DOHH2 (cell line): ENCODE measurements around the gene NUF2.

Experiments used
- H3F3A ChIP-seq: fragments of 200-600 bp; sonication (generic), shearing (Covaris generic); 2 replicates; pipeline ENCODE4 v1.6.0; 2016; ENCODE audit warnings: antibody characterized with exemption, mild to moderate bottlenecking; ENCODE audit not compliant: control insufficient read depth, insufficient read depth
- H3K27ac ChIP-seq: fragments of 200-600 bp; sonication (generic); 2 replicates; pipeline ENCODE4 v1.5.1; 2014; ENCODE audit warnings: low read depth, mild to moderate bottlenecking, low read length, moderate library complexity
- H3K27me3 ChIP-seq: fragments of 200-600 bp; sonication (generic); 2 replicates; pipeline ENCODE4 v1.6.1; 2014; ENCODE audit warnings: mild to moderate bottlenecking, low read length, mixed read lengths; ENCODE audit not compliant: control insufficient read depth
- H3K36me3 ChIP-seq: fragments of 200-600 bp; sonication (generic); 2 replicates; pipeline ENCODE4 v1.6.1; 2014; ENCODE audit warnings: mild to moderate bottlenecking, low read length, moderate library complexity, mixed read lengths; ENCODE audit not compliant: control insufficient read depth
- H3K4me1 ChIP-seq: fragments of 200-600 bp; sonication (generic); 2 replicates; pipeline ENCODE4 v1.6.1; 2014; ENCODE audit warnings: mild to moderate bottlenecking, low read length, mixed read lengths; ENCODE audit not compliant: control insufficient read depth
- H3K4me2 ChIP-seq: fragments of 200-600 bp; sonication (generic); 2 replicates; pipeline ENCODE4 v1.6.0; 2014; ENCODE audit warnings: mild to moderate bottlenecking, low read length, moderate library complexity
- H3K4me3 ChIP-seq: fragments of 200-600 bp; sonication (generic); 2 replicates; pipeline ENCODE4 v1.5.1; 2014; ENCODE audit warnings: mild to moderate bottlenecking, low read length, mixed read lengths
- H3K79me2 ChIP-seq: fragments of 200-600 bp; sonication (generic); 2 replicates; pipeline ENCODE4 v1.6.1; 2014; ENCODE audit warnings: mild to moderate bottlenecking, low read length, mixed read lengths; ENCODE audit not compliant: control insufficient read depth
- H3K9me2 ChIP-seq: fragments of 200-600 bp; sonication (generic); replicated peaks from 2 replicates; pipeline ENCODE4 v1.6.1; 2014; ENCODE audit warnings: mild to moderate bottlenecking, low read length, mixed read lengths; ENCODE audit not compliant: control insufficient read depth
- H3K9me3 ChIP-seq: fragments of 200-600 bp; sonication (generic); 2 replicates; pipeline ENCODE4 v1.6.1; 2014; ENCODE audit warnings: antibody characterized with exemption, low read length, mixed read lengths; ENCODE audit not compliant: control insufficient read depth, insufficient read depth
- H4K20me1 ChIP-seq: fragments of 200-600 bp; sonication (generic); 2 replicates; pipeline ENCODE4 v1.6.0; 2014; ENCODE audit warnings: low read depth, mild to moderate bottlenecking, antibody characterized with exemption, low read length, moderate library complexity; ENCODE audit not compliant: control insufficient read depth, insufficient read depth
- CTCF ChIP-seq: fragments of 200-600 bp; sonication (generic); IDR thresholded peaks from one replicate; pipeline ENCODE4 v1.5.1; 2014; ENCODE audit warnings: antibody characterized with exemption, mild to moderate bottlenecking, low read depth, low read length; ENCODE audit not compliant: poor library complexity, severe bottlenecking
- EZH2phosphoT487 ChIP-seq: fragments of 200-600 bp; sonication (generic); IDR thresholded peaks from 2 replicates; pipeline ENCODE4 v1.6.1; 2017; ENCODE audit warnings: borderline replicate concordance, mild to moderate bottlenecking, antibody characterized with exemption, low read length, moderate library complexity, mixed read lengths

The NUF2 gene

GRCh38 chr1:163295949-163296348, 25.8 kb upstream of the NUF2 start:
- peaks cover 4% of the 10 kb centered on the region; the same call in 1 of the 2 replicates for H3K36me3 ChIP-seq
- no peak overlapping the region for H3K4me3 ChIP-seq
- no peaks in the 10 kb centered on the region for H3K9me2 ChIP-seq
- TF ChIP-seq CTCF: no peak
- no peak for TF ChIP-seq EZH2phosphoT487
- no peaks in the 10 kb centered on the region for H3K9me3 ChIP-seq
- H3K4me2 ChIP-seq: no peak overlapping the region
- H4K20me1 ChIP-seq: no peaks in the 10 kb centered on the region
- no peaks in the 10 kb centered on the region for H3K79me2 ChIP-seq
- H3K27ac ChIP-seq: no peak overlapping the region
- no peaks in the 10 kb centered on the region for H3F3A ChIP-seq
- no peaks in the 10 kb centered on the region for H3K27me3 ChIP-seq
- no peaks in the 10 kb centered on the region for H3K4me1 ChIP-seq

GRCh38 chr1:163296504-163297263, 25.1 kb upstream of the NUF2 start:
- Histone ChIP-seq H3K4me2 (no peak overlapping the region), H3K79me2 (no peaks in the 10 kb centered on the region)

DNA sequence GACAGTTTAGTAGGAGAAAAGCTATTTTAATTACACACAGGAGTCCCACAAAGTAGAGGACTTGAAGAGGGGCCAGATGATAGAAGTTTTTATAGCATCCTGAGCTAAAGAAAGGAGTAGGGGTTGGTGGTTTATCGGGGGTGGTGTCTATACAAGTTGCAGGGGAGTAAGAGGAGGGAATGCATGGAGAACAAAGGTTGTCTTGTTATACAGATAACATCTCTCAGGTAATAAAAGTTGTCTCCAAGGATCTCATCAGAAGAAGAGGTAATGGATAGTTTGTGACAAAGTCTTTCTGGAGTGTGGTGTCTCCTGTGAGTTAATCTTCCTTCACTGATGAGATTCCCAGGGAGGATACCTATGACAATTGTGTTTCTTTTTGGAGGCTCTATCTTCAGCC, 23.4 kb upstream of the NUF2 start:
- Histone ChIP-seq H3K9me3 (no peaks in the 10 kb centered on the region), H3K4me3 (no peak overlapping the region), H3K27ac (no peak overlapping the region), H3K9me2 (no peaks in the 10 kb centered on the region), H4K20me1 (no peaks in the 10 kb centered on the region), H3K4me1 (no peaks in the 10 kb centered on the region), H3K36me3 (peaks cover 9% of the 10 kb centered on the region), H3K27me3 (no peaks in the 10 kb centered on the region), H3K79me2 (no peaks in the 10 kb centered on the region), H3F3A (no peaks in the 10 kb centered on the region), H3K4me2 (no peak overlapping the region)
- TF ChIP-seq CTCF (no peak), EZH2phosphoT487 (no peak)

More at GRCh38 chr1:163296504-163297263, 25.1 kb upstream of the NUF2 start:
- H3K4me1 ChIP-seq: no peaks in the 10 kb centered on the region
- no peaks in the 10 kb centered on the region for H3K9me3 ChIP-seq
- TF ChIP-seq EZH2phosphoT487: no peak
- TF ChIP-seq CTCF: no peak
- H4K20me1 ChIP-seq: no peaks in the 10 kb centered on the region
- peaks cover 9% of the 10 kb centered on the region for H3K36me3 ChIP-seq
- H3F3A ChIP-seq: no peaks in the 10 kb centered on the region
- no peaks in the 10 kb centered on the region for H3K27me3 ChIP-seq
- H3K27ac ChIP-seq: no peak overlapping the region
- H3K9me2 ChIP-seq: no peaks in the 10 kb centered on the region
- no peak overlapping the region for H3K4me3 ChIP-seq
